GM18511 (cell line): ENCODE measurements around the gene MAST2.
"Not testable (repeated sequence)": the region's sequence is repeated elsewhere in the genome, so short reads cannot be mapped to it uniquely, and the experiment has no call there.

ENCODE experiments used
- ATAC-seq: cut with Tn5 transposase; IDR thresholded peaks from one replicate; pipeline ENCODE4 v1.9.1; 2021; ENCODE audit warnings: mild to moderate bottlenecking, moderate library complexity; ENCODE audit not compliant: unreplicated experiment

The MAST2 gene

DNA sequence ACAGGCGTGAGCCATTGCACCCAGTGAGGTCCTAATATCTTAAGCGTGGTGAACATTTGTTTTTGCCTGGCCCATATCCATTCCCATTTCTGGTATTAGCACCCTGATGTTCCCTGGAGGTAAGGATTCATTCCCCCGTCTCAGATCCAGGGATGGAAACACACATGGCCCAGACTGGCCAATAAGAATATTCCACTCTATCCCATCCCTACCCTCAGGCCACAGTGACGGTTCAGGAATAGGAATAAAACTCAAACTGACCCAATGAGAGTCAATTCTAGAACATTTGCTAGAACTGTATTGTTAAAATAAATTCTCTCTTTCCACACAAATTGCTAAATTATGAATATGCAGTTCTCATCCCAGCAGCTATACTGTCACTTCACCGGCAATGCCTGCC lies 252.9 kb downstream of the MAST2 start:
- no peak for ATAC-seq

DNA sequence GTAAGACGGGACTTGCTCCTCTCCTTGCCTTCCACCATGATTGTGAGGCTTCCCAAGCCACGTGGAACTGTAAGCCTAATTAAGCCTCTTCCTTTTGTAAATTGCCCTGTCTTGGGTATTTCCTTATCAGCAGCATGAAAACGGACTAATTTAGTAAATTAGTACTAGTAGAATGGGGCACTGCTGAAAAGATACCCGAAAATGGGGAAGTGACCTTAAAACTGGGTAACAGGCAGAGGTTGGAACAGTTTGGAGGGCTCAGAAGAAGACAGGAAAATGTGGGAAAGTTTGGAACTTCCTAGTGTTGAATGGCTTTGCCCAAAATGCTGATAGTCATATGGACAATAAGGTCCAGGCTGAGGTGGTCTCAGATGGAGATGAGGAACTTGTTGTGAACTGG lies 253.8 kb downstream of the MAST2 start:
- not testable (repeated sequence) for ATAC-seq

DNA sequence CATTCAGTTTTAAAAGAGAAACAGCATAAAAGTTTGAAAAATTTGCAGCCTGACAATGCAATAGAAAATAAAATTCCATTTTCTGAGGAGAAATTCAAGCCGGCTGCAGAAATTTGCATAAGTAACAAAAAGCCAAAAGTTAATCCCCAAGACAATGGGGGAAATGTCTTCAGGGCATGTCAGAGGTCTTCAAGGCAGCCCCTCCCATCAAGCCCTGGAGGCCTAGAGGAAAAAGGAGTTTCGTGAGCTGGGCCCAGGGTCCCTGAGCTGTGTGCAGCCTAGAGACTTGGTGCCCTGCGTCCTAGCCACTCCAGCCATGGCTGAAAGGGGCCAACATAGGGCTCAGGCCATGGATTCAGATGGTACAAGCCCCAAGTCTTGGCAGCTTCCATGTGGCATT lies 254.4 kb downstream of the MAST2 start:
- ATAC-seq = no peak

DNA sequence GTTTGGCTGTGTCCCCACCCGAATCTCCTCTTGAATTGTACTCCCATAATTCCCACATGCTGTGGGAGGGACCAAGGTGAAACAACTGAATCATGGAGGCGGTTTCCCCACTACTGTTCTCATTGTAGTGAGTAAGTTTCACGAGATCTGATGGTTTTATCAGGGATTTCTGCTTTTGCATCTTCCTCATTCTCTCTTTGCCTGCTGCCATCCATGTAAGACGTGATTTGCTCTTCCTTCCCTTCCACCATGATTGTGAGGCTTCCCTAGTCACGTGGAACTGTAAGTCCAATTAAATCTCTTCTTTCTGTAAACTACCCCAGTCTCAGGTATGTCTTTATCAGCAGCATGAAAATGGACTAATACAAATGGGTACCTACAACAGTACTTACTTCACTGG lies 255.5 kb downstream of the MAST2 start:
- no peak for ATAC-seq

DNA sequence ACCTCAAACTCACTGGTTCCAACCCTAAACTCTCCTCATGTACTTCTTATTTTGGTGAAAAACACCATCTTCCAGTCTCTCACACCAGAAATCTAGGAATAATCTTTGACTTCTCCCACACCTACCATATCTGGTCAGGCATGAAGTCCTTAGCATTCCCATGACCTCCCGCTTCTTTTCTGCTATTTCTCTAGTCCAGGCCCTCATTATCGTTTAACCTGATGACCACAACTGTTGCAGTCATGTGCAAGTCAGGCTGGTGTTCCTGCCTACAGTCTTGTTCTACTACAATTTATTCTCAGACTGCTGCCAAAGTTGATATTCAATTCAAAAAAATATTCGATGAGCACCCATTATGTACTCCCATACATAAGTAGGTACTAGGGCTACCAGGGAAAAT lies 257.7 kb downstream of the MAST2 start:
- no peak for ATAC-seq

DNA sequence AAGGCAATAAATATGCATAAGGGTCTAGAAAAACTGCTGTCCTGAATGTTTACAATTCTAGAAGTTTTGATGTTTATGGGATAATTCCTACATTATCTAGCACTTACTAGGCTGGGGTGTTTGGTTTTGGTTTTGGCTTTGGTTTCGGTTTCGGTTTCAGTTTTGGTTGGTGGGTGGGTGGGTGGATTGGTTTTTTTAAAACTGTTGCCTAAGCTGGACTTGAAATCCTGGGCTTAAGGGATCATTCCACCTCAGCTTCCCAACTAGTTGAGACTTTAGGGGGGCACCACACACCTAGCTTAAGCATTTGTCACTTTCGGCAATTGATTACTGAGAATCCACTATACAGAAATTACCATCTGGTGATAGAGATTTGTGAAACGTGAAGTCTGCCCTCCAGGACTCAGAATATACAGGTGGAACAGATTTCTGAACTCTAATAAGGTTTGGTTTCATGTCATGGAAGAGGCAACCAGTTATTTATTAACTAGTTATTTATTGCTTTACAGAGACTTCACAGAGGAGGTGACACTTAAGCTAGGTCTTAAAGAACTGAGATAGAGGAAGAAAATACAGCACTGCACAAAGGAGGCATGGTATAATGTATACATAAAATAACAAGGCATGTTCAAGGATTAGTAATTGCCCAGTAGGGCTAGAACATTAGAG lies 259.4 kb downstream of the MAST2 start:
- ATAC-seq = peak; percentile 80

DNA sequence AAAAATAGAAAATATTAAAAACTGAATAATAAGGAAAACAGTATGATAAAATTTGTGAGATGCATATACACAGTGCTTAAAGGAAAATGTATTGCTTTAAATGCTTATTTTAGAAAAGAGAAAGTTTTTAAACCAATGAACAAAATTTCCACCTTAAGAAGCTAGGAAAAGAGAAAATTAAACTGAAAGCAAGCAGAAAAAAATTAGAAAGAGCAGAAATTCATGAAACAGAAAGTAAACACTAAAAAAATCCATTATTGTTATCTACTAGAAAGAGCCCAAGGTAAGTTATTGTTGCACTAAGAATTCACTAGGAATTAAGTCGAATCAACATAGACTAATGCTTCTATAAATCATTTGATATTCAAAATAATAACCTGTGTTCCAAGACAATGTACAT lies 261.3 kb downstream of the MAST2 start:
- no peak for ATAC-seq

DNA sequence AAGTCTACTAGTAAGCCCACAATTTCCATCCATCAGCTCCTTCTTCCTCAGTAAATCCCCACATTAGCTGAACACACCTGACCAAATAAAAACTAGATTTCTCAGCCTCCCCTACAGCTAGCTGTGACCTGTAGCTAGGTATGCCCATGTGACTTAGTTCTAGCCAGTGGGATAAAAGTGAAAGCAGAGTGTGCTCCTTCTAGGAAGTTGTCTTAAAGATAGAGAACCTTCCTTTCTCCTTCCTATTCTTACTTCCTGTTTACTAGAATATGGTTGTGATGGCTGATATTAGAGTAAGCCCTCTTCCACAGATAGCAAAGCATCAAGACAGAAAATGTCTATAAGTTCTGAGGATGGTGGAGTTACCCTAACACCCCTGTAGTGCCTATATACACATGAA lies 262.0 kb downstream of the MAST2 start:
- no peak for ATAC-seq

DNA sequence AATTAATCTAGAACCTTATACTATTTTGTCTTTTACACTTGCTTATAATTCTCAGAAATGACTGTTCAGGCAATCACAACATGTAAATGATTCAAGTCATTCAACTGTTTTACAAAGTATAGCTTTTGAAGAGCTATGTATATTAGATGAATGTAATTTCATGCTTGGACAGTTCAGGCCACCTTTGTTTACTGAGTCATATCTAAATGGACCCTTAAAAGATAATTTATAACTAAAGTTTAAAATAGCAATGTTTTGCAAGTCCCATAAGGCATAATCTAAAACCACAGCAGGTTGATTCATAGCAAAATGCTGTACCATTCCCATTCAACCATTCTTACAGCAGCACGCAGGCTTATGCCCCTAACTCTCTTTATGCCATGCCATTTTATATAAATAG lies 264.2 kb downstream of the MAST2 start:
- peak; percentile 43 for ATAC-seq

DNA sequence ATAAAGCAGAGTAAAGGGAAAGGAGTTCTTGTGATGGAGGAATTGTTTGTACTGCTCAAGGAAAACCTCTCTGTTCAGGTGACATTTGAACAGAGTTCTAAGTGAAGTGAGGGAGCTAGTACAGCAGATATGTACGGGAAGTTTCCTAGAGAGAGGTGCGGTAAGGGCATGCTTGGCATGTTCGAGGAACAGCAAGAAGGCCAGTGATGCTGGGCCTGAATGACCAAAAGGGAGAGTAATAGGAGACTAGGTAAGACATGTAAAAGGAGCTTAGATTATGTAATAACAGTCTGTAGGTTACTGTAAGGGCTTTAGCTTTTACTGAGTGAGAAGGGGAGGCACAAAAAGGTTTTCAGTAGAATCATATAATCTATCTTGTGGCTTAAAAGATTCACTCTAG lies 265.1 kb downstream of the MAST2 start:
- no peak for ATAC-seq

DNA sequence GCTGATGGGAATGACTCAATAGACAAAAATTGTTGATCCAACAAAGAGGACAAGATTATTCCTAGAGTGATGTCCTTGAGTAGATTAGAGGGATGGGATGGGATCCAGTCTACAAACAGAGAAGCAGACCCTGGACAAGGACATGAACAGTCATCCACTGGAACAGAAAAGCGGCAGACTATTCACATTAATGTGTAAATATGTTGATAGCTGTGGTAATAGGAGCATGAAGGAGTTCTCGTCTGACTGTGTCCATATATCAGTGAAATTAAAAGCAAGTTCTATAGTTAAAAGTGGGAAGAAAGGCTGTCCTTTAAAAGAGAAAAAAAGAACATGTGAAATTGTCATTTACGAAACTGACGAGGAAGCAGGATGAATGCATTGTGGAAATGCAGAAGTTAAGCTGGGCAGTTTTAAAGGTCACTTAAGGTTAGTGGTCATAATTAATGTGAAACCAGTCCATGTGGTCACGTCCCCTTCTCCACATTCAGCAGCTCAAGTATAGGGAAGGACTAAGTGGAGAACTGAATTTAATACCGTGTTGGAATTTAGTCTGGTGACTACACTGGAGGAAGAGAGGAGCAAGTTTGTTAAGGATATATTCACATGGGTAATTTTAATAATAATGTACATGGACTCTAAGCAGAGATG lies 266.9 kb downstream of the MAST2 start:
- no peak for ATAC-seq

DNA sequence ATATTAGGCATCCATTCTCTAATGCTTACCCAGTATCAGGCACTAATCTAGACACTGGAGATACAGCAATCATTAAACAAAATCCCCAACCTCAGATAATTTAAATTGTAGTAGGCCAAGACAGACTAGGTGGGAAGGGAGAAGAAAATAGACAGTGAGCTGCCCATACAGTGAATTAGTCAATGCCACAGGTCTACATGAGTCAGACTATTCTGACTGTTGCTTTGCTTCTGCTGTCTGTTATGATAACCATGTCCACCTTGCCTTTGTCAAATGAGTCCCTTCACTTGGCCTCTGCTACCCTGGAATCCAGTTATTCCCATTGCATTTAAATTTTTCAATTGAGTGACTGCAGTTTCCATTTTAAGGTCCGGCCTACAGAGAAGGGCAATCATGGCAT lies 269.6 kb downstream of the MAST2 start:
- no peak for ATAC-seq

DNA sequence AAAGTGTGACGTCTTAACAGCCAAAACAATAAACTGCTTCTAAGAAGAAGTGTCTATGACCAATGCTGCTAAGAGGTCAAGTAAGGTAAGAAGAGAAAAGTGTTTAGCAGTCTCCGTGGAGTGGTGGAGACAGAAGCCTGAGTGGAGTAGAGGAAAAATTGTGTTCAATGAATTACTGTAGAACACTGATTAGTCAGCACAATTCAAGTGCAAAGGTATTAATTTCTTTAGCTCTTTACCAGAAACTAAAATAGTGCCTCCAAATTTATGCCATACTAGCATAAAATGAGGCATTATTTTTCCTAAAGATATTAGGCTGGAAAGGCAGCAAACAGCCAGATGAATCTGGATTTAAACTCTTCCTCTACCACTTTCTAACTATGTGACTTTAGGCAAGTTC lies 272.9 kb downstream of the MAST2 start:
- no peak for ATAC-seq

DNA sequence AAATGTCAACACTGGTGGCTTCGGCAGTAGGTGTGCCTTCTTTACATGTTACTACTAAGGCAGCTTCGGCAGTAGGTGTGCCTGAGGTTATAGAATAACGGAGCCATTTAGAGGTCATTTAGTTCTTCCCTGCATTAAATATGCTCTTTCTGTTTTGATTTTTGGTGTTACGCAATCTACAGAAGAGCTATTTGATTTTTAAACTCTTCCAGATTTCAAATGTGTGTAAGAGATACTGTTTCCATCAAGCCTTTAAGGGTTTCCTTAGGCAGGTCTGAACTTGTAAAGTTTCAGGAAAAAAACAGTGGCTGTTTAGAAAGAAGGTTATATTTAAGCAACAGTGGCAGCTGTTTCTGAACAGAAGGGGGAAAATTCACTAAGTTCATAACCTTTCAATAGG lies 274.2 kb downstream of the MAST2 start:
- no peak for ATAC-seq

DNA sequence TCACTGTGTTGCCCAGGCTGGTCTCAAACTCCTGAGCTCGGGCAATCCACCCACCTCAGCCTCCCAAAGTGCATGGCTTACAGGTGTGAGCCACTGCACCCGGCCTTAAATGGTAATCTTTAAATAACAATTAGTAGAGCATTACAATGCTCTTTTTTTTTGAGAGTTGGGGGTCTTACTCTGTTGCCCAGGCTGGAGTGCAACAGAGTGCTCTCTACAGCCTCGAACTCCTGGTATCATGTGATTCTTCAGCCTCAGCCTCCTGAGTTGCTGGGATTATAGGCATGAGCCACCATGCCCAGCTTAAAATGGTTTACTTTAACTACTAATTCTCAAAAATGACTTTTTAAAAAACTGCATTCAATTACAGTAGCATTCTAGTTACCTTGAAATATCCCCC lies 276.8 kb downstream of the MAST2 start:
- ATAC-seq = no peak

DNA sequence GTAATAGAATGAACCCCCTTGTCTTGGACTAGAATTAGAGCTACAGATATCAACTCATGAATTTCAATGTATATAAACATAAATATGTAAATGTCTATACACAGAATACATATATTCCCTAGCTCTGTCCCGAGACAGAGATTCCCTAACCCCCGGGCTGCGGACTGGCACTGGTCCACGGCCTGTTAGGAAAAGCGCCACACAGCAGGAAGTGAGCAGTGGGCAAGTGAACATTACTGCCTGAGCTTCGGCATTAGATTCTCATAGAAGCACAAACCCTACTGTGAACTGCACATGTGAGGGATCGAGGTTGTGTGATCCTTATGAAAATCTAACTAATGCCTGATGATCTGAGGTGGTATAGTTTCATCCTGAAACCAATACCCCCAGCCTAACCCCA lies 277.8 kb downstream of the MAST2 start:
- ATAC-seq = no peak

DNA sequence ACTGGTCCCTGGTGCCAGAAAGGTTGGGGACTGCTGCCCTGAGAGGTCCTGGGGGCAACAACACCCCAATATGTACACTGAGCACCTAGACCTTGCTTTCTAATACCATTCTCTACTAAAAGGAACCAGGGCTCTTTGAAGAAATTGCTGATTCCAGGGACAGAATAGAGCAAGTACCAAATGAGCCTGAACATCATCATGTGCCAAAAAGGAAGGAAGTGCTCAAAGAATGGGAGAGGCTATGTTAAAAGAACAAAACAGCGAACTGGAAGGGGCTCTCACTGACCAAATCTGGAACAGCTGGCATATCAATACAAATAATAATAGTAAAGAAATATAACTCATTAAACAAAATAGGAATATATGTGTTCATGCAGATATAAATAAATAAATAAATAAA lies 278.2 kb downstream of the MAST2 start:
- no peak for ATAC-seq

DNA sequence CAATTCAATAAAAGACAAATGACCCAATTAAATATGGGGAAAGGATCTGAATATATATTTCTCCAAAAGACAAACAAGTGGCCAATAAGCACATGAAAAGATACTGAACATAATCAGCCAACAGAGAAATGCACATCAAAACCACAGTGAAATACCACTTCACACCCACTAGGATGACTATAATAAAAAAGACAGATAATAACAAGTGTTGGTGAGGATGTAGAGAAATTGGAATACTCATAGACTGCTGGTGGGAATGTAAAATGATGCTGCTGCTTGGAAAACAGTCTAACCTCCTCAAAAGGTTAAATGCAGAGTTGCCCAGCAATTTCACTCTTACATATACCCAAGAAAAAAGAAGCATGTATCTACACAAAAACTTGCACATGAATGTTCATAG lies 280.2 kb downstream of the MAST2 start:
- ATAC-seq = no peak

DNA sequence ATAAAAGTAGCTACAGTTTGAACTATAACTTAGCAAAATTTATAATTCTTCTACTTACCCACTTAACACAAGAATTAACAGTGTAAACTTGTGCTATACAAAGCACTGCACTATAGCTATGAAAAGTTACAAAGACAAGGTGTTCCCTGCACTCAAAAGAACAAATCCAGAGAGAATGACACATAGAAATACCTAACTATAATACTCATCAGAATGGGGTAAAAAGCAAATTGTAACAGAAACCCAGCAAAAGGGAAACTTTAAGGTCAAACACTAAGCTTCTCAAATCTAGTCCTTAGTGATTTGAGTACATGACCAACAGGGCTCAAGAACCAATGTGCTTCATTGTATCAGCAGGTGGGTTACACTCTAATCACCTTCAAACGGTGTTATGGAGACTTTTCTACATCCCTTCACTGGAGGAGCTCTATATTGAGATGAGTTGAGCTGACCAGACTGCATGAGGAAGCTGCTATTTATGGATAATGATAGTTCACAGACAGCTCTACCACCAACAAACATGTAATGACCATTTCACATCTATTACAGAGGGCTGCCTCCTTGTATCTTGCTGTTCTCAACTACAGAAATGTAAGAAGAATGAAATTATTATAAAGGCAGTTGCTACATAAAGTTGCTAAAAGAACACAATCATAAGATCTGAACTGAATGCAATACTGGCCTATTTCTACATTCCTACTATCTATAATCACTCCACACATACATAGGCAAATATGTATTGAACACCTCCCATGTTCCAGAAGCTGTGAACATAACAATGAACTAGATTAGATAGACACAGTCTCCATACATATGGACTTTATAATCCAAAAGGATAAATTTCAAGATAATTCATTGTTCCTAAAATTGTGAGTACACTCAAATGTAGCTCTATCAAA lies 281.4 kb downstream of the MAST2 start:
- ATAC-seq = no peak
